GM21526 (cell line): Measurements from ENCODE around the gene SH3BGRL.
"Not testable (repeated sequence)": the region's sequence is repeated elsewhere in the genome, so short reads cannot be mapped to it uniquely, and the experiment has no call there.

ENCODE experiments used
- ATAC-seq: cut with Tn5 transposase; IDR thresholded peaks from one replicate; pipeline ENCODE4 v1.9.1; 2021; ENCODE audit warnings: moderate library complexity; ENCODE audit not compliant: unreplicated experiment, low FRiP score

Gene SH3BGRL

DNA sequence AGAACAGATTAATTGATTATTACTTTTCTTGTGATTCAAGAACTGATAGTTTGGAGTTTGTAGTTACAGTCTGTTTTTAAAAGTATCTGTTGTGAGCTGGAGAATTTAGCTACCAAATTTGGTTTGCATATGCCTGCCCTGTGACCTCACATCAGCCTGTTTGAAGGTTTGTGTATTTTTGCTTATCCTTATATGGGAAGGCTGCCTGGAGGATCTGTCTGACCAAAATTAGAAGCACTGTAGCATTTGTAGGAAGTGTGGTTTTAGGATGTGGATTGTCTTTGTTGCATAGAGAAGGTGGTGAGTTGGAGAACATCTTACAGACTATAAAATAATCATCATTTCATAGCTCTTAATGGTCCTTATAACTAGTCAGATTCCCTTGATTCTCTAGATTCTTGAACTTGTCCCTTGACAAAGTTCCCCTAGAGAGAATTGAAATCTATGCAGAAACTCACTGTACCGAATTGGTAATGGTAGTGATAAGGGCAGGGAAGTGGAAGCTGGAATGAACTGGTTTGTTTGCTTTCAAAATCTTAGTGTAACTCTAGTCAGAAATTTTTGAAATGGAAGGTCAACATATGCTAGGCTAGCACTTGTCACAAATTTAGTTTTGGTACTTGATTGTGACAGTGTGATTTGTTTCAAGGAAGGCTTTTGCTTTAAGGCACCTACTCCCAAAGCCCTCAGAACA, 57.3 kb downstream of the SH3BGRL start:
- ATAC-seq = no peak

DNA sequence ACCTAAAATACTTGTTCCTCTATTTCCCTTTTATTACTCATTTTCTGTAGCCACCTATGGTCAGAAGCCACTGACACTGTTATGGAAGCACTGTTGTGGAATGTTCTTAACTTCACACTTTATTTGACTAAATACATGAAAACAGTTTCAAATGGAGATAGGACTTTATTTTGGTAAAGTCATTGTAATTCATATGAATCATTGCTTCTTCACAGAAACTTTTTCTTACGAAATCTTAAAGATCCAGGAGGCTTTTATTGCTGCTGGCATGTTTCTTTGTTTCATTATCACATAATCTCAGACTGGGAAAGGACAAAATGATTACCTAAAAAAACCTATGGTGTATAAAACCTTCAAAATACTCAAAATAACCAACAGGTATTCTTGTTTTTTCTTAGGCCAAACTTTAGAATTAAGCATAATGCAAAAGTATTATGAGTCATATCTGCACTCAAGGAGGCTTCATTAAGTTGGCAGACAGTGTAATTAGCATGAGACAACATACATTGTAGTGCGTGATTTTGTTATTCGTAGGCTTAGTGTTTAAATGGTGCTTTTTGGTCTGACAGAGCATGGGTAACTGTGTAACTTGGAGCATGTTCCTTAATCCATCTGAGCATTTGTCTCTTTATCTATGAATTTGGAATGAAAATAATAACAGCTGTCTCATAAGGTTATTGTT, 58.0 kb downstream of the SH3BGRL start:
- ATAC-seq = no peak

DNA sequence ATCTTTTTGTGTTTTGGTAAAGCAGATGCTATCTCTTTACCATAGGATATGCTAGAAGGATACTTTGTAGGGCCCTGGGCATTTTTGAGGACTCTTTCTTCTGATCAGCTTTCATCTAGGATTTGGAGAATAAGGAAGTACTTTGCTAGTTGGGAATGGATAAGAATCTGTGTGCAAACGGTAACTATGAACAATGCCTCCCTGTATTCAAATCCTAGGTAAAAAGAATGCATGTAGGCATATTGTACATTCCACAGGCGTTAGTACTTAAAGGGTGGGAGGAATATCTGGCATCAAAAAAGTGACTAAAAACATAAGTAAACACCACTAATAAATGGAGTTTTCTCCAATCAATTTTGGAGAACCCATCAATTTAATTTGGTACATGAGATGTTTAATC, 59.7 kb downstream of the SH3BGRL start:
- no peak for ATAC-seq

DNA sequence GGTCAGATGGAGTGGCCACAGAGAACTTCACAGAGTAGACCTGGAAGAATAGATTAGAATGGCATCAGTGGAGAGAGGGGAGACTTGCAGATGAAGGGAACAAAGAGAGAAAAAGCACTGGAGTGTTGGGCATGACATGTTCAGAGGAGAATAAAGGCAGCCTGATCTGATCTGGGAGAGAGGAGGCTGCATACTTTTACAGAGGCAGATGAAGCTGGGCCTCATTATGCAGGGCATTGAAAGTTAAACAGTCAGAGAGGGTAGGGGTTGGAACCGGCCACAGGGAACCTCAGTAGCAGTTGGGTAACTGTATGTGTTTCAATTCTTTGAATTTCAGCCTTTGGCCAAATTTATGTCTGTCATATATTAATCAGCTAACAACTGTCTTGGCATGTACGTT, 61.2 kb downstream of the SH3BGRL start:
- ATAC-seq = no peak

DNA sequence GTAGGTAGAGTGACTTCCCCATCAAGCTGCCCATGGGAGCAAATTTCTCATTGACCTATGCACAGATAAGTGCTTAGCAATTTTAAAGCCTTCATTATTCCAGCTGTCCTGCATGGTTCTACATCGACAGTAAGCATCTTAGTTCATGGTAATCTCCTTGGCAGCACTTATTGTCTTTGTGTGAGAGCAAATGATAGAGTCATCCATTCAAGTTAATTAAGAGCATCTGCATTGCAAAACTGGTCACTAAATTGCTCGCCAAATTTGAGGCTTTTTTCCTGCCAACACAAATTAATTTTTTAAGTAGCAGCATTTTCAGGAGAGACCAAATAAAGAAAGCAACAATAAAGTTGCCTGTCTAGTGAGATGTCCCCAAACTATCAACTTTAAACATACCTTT, 76.7 kb downstream of the SH3BGRL start:
- no peak for ATAC-seq

DNA sequence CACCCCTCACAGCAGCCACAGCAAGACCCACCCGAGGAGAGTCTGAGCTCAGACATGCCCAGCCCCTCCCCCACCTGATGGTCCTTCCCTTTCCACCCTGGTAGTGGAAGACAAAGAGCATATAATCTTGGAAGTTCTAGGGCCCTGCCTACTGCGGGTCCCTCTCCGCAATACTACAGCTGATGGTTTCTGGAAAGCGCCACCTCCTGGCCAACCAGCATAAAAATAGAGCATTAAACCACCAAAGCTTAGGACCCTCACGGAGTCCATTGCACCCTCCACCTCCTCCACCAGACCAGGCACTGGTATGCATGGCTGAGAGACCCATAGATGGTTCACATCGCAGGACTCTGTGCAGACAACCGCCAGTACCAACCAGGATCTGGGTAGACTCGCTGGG, 78.2 kb downstream of the SH3BGRL start:
- no peak for ATAC-seq

DNA sequence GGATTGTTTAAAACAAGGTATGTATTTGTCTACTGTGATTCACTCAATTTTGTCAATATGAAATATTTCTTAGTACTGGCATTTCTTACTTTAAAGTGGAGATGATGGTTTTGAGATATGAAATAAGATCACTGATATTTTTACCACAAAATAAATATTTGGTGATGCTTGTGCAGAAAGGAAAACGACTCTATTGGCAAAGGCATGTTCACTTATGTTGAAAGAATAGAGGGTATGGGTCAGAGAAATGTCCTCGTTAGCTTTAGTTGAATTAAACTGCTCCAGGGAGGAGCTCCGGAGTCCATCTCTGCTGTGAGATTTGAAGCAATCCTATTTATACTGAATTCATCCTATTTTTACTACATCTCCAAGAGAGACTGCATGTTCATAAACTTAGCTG, 84.2 kb downstream of the SH3BGRL start:
- no peak for ATAC-seq

DNA sequence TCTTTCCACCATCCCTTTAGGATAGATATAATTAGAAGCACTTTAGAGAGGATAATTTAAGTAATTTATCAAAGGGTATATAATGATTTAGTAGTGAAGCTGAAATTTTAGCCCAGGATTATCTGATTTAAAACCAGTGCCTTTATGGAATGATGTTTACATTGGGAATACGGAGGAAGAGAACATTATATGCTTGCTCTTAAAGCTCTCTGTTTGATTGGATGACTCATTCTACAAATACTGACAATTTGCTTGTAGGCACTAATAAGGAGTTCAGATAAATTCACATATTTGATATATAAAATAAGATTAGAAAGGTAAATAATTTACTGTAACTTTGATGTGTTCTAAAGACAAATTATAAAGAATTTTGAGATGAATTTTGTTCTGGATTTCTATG, 84.7 kb downstream of the SH3BGRL start:
- ATAC-seq = no peak

DNA sequence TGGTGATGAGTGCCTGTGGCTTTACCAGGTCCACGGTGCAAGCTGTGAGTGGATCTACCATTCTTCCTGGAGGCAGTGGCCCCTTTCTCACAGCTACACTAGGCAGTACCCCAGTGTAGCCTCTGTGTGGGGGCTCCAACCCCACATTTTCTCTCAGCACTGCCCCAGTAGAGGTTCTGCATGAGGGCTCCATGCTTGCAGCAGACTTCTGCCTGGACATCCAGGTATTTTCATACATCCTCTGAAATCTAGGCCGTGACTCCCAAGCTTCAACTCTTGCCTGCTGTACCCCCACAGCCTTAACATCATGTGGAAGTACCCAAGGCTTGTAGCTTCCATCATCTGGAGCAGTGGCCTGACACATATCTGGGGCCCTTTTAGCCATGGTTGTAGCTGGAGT, 90.1 kb downstream of the SH3BGRL start:
- no peak for ATAC-seq

DNA sequence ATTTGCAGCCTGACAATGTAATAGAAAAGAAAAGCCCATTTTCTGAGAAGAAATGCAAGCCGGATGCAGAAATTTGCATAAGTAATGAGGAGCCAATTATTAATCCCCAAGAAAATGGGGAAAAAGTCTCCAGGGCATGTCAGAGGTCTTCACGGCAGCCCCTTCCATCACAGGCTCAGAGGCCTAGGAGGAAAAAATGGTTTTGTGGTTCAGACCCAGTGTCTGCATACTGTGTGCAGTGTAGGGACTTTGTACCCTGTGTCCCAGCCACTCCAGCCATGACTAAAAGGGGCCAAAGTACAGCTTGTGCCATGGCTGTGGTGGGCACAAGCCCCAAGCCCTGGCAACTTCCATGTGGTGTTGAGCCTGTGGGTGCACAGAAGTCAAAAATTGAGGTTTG, 92.2 kb downstream of the SH3BGRL start:
- ATAC-seq = no peak

DNA sequence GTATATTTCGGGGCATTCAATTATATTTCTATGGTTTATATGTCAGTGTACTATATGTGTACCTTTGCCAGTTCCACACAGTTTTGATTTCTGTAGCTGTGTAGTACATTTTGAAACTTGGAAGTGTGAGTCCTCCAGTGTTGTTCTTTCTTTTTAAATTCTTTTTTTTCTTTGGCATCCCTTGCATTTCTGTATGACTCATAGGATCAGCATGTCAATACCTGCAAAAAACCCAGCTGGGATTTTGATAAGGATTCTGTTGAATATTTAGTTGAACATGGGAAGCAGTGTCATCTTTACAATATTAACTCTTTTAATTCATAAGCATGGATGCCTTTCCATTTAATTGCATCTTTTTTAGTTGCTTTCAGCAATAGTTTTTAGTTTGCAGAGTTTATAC, 100.0 kb downstream of the SH3BGRL start:
- ATAC-seq = no peak

DNA sequence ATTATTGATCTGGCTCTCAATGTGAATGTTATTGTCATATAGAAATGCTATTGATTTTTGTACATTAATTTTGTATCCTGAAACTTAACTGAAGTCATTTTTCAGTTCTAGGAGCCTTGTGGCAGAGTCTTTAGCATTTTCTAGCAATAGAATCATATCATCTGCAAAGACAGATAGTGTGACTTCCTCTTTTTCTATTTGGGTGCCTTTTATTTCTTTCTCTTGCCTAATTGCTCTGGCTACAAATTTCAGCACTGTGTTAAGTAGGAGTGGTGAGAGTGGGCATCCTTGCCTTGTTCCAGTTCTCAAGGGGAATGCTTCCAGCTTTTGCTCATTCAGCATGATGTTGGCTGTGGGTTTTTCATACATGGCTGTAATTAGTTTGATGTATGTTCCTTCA, 102.7 kb downstream of the SH3BGRL start:
- no peak for ATAC-seq

DNA sequence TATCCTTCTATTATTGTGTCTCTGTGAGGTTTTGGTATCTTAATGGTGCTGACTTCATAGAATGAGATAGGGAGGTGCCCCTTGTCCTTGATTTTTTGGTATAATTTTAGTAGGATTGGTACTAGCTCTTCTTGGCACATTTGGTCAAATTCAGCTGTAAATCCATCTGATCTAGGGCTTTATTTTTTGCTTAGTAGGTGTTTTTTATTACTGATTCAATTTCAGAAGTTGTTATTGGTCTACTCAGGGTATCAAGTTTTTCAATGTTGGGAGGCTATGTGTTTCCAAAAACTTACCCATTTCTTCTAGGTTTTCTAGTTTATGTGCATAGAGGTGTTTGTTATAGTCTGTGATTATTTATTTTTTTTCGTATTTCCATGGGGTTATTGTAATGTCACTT, 103.3 kb downstream of the SH3BGRL start:
- ATAC-seq = no peak

DNA sequence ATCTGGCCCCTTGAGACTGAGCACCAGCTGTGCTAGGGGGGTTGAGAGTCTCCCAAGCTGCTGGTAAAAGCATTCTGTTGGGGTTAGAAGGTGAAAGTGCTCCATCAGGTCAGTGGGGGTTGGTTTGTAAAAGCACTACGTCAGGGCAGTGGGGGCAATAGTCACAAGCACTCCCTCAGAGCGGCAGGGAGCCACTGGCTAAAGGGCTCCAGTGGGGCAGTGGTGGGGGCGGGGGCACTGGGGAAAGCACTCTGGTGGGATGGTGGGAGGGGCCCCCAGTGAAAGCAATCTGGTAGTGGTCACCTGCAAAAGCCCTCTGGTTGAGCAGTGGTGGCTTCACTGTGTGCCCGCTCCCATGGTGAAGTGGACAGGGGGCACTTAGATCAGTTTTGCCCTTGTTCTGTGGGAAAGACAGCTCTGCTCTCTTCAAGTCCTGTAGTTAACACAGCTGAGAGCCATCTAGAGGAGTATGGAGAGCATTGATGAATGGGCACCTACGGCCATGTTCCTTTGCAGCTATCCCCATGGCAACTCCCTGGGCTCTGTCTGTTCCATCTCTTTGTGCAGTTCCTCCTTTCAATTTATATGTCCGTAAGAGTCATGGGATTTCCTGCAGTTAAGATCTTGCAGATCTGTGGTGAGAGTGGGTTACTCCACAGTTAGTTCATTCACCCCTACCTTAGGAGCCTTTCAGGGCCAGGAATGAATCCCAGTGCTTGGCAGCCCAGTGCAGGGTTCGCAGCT, 106.4 kb downstream of the SH3BGRL start:
- no peak for ATAC-seq

DNA sequence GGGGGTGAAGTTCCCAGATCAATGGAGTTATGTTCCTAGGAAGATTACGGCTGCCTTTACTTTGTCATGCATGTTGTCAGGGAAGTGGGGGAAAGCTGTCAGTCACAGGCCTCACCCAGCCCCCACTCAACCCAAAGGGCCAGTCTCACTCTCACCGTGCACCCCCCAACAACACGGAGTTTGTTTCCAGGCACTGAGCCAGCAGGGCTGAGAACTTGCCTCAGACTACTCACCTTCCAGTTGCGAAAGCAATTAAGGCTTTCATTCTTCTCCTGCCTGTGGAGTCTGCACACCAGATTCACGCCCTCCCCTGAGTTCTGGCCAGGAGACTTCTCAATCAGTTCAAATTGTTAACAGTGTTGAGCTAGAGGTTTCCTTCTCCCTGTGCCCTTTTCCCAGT, 114.3 kb downstream of the SH3BGRL start:
- no peak for ATAC-seq

DNA sequence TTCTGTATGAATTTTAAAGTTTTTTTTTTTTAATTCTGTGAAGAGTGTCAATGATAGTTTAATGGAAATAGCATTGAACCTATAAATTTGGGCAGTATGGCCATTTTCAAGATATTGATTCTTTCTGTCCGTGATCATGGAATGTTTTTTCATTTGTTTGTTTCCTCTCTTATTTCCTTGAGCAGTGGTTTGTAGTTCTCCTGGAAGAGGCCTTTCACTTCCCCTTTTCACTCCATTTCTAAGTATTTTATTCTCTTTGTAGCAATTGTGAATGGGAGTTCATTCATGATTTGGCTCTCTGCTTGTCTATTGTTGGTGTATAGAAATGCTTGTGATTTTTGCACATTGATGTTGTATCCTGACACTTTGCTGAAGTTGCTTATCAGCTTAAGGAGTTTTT, 129.8 kb downstream of the SH3BGRL start:
- not testable (repeated sequence) for ATAC-seq

DNA sequence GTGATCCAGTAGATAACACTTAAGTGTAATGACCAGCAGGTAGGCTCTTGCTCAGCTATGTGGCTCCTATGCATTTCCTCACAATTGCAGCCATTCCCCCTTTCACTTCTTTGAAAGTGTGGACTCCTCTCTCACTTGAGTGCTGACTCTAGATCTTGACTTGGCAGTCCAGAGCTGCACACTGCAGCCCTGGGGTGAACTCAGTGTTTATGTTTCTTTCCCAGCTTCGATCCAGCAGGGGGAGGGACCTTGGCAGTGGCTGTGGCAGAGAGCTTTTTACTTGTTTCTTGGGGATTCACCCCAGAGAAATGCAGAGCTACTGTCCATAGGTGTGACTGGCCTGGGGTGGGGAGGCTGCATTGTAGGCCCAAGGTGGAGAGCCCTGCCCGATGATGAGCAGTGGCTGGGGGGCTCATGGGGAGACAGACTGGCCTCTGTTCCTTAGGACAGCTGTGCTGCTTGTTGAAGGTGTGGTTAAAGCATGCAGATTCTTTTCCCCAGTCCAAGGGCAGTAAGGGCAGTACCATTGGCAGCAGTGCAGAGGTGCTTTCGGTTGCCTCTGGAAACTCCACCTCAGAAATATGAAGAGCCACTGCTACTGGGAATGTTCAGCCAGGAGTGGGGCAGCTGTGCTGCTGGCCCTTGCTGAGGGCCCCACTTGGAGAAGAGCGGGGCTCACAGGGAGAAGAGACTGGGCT, 134.7 kb downstream of the SH3BGRL start:
- ATAC-seq = no peak

DNA sequence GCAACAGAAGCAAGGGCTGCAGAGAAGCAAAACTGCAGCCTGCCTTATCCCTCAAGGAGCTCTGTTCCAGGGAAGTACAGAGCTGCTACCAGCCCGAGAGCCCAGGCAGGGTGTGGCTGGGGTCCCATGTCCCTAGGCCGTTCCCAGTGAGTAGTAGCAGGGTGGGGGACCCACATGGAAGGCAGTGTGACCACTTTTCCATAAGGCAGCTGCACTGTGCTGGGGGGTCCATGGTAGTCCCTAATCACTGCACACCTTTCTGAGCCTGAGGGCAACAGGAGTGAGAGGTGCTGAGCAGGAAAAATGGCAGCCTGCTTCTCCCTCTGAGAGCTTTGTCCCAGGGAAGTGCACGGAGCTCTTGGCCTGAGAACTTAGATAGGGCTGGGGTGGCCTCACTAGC, 135.9 kb downstream of the SH3BGRL start:
- no peak for ATAC-seq

DNA sequence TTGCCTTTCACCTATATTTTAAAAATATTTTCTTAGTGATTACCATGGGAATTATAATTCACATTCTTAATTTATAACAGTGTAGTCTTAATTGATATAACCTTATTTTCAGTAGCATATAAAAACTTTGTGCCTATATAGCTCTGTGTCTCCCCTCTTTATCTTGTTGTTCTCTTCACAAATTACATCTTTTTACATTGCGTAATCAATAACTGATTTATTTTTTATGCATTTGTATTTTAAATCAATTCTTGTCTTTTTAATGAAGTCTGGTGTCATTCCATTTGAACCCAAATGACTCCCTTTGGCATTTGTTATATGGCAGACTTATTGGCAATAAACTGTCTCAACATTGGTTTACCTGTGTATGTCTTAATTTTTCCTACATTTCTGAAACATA, 137.0 kb downstream of the SH3BGRL start:
- ATAC-seq = no peak

DNA sequence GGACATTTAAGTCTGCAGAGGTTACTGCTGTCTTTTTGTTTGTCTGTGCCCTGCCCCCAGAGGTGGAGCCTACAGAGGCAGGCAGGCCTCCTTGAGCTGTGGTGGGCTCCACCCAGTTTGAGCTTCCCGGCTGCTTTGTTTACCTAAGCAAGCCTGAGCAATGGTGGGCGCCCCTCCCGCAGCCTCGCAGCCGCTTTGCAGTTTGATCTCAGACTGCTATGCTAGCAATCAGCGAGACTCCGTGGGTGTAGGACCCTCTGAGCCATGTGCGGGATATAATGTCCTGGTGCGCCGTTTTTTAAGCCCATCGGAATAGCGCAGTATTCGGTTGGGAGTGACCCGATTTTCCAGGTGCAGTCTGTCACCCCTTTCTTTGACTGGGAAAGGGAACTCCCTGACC, 143.4 kb downstream of the SH3BGRL start:
- ATAC-seq = not testable (repeated sequence)
